ENCODE measurements around the gene WDFY2.

Gene WDFY2

GRCh38 chr13:51801631-51802099 lies 217.4 kb downstream of the WDFY2 start:
- Histone ChIP-seq H3K36me3 (ENCODE audit: control insufficient read depth, insufficient read depth, low read length) (no peaks in the 10 kb centered on the region), H3K4me1 (ENCODE audit: control insufficient read depth, insufficient read depth, low read length) (peaks cover 24% of the 10 kb centered on the region), H3K4me3 (ENCODE audit: low read length) (peak overlapping the region; percentile 14), H3K27ac (ENCODE audit: low read depth, low read length) (peak overlapping the region; percentile 97), H3K27me3 (ENCODE audit: control insufficient read depth, insufficient read depth, low read length) (no peaks in the 10 kb centered on the region), H3K9ac (ENCODE audit: low read length) (no peak overlapping the region)

- H3K4me1 ChIP-seq (ENCODE audit: control insufficient read depth, insufficient read depth, low read length), result peaks cover 24% of the 10 kb centered on the region
- peak overlapping the region; percentile 97 for H3K27ac ChIP-seq (ENCODE audit: low read depth, low read length)
- H3K36me3 ChIP-seq (ENCODE audit: control insufficient read depth, insufficient read depth, low read length), result no peaks in the 10 kb centered on the region
- H3K27me3 ChIP-seq (ENCODE audit: control insufficient read depth, insufficient read depth, low read length), result no peaks in the 10 kb centered on the region
- peak overlapping the region; percentile 87 for H3K4me3 ChIP-seq (ENCODE audit: low read length)
- peak overlapping the region; percentile 26 for H3K9ac ChIP-seq (ENCODE audit: low read length)
These were observed 218.6 kb downstream of the WDFY2 start for GRCh38 chr13:51802631-51803418.

GRCh38 chr13:51803422-51804294 lies 219.4 kb downstream of the WDFY2 start, which contains the start of gene DHRS12:
Gene DHRS12, minus strand, starts transcription at chr13:51804163. Its CDS starts 4,504 bp downstream, at chr13:51799659.
- no peaks in the 10 kb centered on the region for H3K27me3 ChIP-seq (ENCODE audit: control insufficient read depth, insufficient read depth, low read length)
- peak within 1 kb of the TSS; percentile 97 for H3K27ac ChIP-seq (ENCODE audit: low read depth, low read length)
- H3K4me3 ChIP-seq (ENCODE audit: low read length), result peak within 1 kb of the TSS; percentile 87
- no peaks in the 10 kb centered on the region for H3K36me3 ChIP-seq (ENCODE audit: control insufficient read depth, insufficient read depth, low read length)
- H3K4me1 ChIP-seq (ENCODE audit: control insufficient read depth, insufficient read depth, low read length), result peaks cover 24% of the 10 kb centered on the region
- peak within 1 kb of the TSS; percentile 98 for H3K9ac ChIP-seq (ENCODE audit: low read length)

DNA sequence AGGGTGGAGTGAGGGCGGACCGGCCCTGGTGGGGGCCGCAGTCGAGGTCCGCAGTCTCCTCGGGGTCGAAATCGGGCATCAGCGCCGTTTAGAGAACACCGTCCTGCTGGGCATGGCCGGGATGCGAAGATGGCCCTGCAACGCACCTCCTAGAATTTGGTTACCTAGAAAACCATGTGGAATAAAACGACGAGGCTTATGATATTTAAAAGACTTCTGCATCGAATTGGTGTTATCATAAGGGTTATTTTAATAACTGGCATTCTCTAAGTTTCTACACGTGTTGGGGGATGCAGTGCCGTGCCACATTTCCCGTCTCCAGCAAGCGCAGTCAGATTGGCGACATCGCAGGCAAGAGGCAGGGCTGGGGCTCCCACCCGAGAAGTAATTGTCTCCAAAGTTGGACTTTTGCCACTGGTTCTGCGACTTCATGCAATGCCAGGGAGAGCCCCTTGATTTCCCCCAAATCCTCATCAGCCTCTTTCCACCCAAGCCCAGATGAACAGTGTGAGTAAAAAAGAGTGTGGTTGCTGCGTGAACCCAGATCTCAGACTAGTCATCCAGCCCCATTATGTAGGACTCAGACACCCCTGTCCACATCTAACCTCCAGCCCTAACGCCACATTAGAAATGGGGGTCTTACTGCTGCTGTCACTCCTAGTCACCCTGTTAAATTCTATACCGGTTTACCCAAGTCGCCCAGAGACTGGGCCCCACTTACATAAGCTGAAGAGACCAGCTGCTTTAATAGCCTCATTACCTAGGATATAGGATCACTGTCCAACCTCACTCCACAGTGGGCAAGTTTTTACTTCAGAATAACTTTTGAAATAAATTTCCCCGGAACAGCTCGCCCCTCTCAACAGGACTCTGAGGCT lies 220.3 kb downstream of the WDFY2 start:
- Histone ChIP-seq H3K36me3 (ENCODE audit: control insufficient read depth, insufficient read depth, low read length) (no peaks in the 10 kb centered on the region), H3K4me3 (ENCODE audit: low read length) (peak overlapping the region; percentile 87), H3K9ac (ENCODE audit: low read length) (peak overlapping the region; percentile 94), H3K27me3 (ENCODE audit: control insufficient read depth, insufficient read depth, low read length) (no peaks in the 10 kb centered on the region), H3K27ac (ENCODE audit: low read depth, low read length) (peak overlapping the region; percentile 97), H3K4me1 (ENCODE audit: control insufficient read depth, insufficient read depth, low read length) (peaks cover 24% of the 10 kb centered on the region)

DNA sequence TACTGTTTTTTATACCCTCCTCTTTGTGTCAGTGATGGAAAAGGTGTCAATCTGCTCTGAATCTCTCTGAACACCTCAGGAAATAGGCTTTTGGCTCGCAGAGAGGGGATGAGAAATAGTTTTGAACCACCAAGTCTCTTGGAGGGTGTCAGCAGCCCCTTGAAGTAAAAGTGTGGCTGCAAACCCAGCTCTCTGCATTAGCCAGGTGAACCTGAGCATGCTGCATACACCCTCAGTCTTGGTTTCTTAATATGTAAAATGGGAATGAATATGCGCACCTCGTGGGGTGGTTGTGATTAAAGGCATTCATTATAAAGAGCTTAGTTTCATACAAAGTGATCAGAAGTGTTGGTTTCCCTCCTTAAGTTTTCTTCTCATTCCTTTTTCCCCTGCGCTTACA lies 221.1 kb downstream of the WDFY2 start:
- Histone ChIP-seq H3K36me3 (ENCODE audit: control insufficient read depth, insufficient read depth, low read length) (no peaks in the 10 kb centered on the region), H3K9ac (ENCODE audit: low read length) (no peak overlapping the region), H3K27me3 (ENCODE audit: control insufficient read depth, insufficient read depth, low read length) (no peaks in the 10 kb centered on the region), H3K4me3 (ENCODE audit: low read length) (no peak overlapping the region), H3K27ac (ENCODE audit: low read depth, low read length) (peak overlapping the region; percentile 97), H3K4me1 (ENCODE audit: control insufficient read depth, insufficient read depth, low read length) (peaks cover 20% of the 10 kb centered on the region)

DNA sequence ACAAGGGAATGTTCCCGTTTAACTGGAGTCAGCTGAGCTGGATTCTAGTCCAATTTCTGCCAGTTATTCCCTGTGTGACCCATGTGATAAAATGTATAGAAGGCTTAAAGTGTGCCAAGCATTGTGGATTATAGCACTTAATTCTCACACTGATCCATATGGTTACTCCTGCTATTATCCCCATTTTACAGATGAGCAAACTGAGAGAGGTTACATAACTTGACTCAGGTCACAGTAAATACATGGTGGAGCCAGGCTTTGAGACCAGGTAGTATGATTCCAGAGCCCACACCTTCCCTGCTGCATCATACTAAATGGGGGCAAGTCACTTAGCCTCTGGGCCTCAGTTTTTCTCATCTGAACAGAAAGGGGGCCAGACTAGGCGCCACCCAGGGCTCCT lies 221.7 kb downstream of the WDFY2 start:
- H3K36me3 ChIP-seq (ENCODE audit: control insufficient read depth, insufficient read depth, low read length), result no peaks in the 10 kb centered on the region
- H3K27ac ChIP-seq (ENCODE audit: low read depth, low read length), result no peak overlapping the region
- H3K4me3 ChIP-seq (ENCODE audit: low read length), result no peak overlapping the region
- H3K4me1 ChIP-seq (ENCODE audit: control insufficient read depth, insufficient read depth, low read length), result peaks cover 19% of the 10 kb centered on the region
- H3K9ac ChIP-seq (ENCODE audit: low read length), result no peak overlapping the region
- H3K27me3 ChIP-seq (ENCODE audit: control insufficient read depth, insufficient read depth, low read length), result no peaks in the 10 kb centered on the region

GRCh38 chr13:51806566-51806965 lies 222.3 kb downstream of the WDFY2 start:
- no peak overlapping the region for H3K9ac ChIP-seq (ENCODE audit: low read length)
- H3K4me1 ChIP-seq (ENCODE audit: control insufficient read depth, insufficient read depth, low read length), result peaks cover 18% of the 10 kb centered on the region
- no peaks in the 10 kb centered on the region for H3K27me3 ChIP-seq (ENCODE audit: control insufficient read depth, insufficient read depth, low read length)
- H3K4me3 ChIP-seq (ENCODE audit: low read length), result no peak overlapping the region
- H3K27ac ChIP-seq (ENCODE audit: low read depth, low read length), result no peak overlapping the region
- H3K36me3 ChIP-seq (ENCODE audit: control insufficient read depth, insufficient read depth, low read length), result no peaks in the 10 kb centered on the region

DNA sequence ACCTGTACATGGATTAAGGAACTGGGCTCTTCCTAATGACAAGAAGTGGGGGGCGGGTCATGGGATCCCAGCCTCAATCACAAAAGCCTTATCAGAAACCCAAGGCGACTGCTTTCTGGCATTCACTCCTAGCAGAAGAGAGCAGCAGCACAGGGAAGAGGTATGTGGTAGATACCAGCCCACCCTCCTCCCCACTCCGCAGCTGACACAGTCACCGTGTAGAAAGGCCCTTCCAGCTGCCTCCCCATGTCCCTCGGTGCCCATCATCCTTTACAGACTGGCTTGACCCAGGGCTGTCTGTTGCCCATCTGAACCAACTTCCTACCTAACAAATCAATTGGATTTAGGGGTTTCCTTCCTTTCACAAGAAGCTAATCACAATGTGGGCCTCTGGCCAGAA lies 222.8 kb downstream of the WDFY2 start:
- Histone ChIP-seq H3K36me3 (ENCODE audit: control insufficient read depth, insufficient read depth, low read length) (no peaks in the 10 kb centered on the region), H3K4me1 (ENCODE audit: control insufficient read depth, insufficient read depth, low read length) (peaks cover 13% of the 10 kb centered on the region), H3K4me3 (ENCODE audit: low read length) (no peak overlapping the region), H3K27me3 (ENCODE audit: control insufficient read depth, insufficient read depth, low read length) (no peaks in the 10 kb centered on the region), H3K27ac (ENCODE audit: low read depth, low read length) (no peak overlapping the region), H3K9ac (ENCODE audit: low read length) (no peak overlapping the region)

- no peak overlapping the region for H3K4me3 ChIP-seq (ENCODE audit: low read length)
- H3K27me3 ChIP-seq (ENCODE audit: control insufficient read depth, insufficient read depth, low read length), result no peaks in the 10 kb centered on the region
- H3K27ac ChIP-seq (ENCODE audit: low read depth, low read length), result no peak overlapping the region
- H3K36me3 ChIP-seq (ENCODE audit: control insufficient read depth, insufficient read depth, low read length), result no peaks in the 10 kb centered on the region
- no peak overlapping the region for H3K9ac ChIP-seq (ENCODE audit: low read length)
- H3K4me1 ChIP-seq (ENCODE audit: control insufficient read depth, insufficient read depth, low read length), result peaks cover 3% of the 10 kb centered on the region
These were observed 224.5 kb downstream of the WDFY2 start for GRCh38 chr13:51808811-51809210.

- Histone ChIP-seq H3K9ac (ENCODE audit: low read length) (no peak overlapping the region), H3K4me3 (ENCODE audit: low read length) (no peak overlapping the region), H3K36me3 (ENCODE audit: control insufficient read depth, insufficient read depth, low read length) (no peaks in the 10 kb centered on the region), H3K27me3 (ENCODE audit: control insufficient read depth, insufficient read depth, low read length) (no peaks in the 10 kb centered on the region), H3K4me1 (ENCODE audit: control insufficient read depth, insufficient read depth, low read length) (no peaks in the 10 kb centered on the region), H3K27ac (ENCODE audit: low read depth, low read length) (no peak overlapping the region)
These were observed 226.8 kb downstream of the WDFY2 start for GRCh38 chr13:51811046-51811445.

DNA sequence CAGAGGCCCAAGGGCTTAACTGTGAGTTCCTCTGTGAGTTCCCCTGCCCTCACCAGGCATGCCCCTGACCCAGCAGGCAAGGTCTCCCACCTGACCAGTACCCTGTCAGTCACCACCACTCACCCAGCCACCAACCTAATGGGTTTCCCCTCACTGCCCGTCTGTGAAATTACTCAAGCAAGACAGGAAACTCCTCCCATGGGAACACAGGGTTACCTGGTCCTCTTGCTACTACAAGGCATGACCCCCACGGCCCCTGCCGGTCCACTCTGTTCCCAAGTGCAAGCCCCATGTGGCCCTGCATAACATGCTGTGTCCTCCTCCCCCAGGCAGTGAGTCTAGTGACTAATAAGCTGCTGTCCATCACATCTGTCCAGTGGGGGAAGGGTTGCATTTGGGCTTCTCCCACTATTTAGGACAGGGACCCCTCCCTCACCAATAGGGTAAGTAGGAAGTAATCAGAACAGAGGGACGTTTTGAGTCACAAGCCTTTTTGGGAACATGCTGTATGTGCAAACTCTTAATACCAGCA lies 227.7 kb downstream of the WDFY2 start:
- H3K4me3 ChIP-seq (ENCODE audit: low read length), result no peak overlapping the region
- H3K4me1 ChIP-seq (ENCODE audit: control insufficient read depth, insufficient read depth, low read length), result no peaks in the 10 kb centered on the region
- no peaks in the 10 kb centered on the region for H3K36me3 ChIP-seq (ENCODE audit: control insufficient read depth, insufficient read depth, low read length)
- no peaks in the 10 kb centered on the region for H3K27me3 ChIP-seq (ENCODE audit: control insufficient read depth, insufficient read depth, low read length)
- H3K9ac ChIP-seq (ENCODE audit: low read length), result no peak overlapping the region
- no peak overlapping the region for H3K27ac ChIP-seq (ENCODE audit: low read depth, low read length)
